GM18505 (cell line): Measurements from ENCODE around the gene INCENP.
"Not testable (repeated sequence)": the region's sequence is repeated elsewhere in the genome, so short reads cannot be mapped to it uniquely, and the experiment has no call there.

Source experiments
- ATAC-seq: cut with Tn5 transposase; IDR thresholded peaks from one replicate; pipeline ENCODE4 v1.9.1; 2021; ENCODE audit not compliant: unreplicated experiment
- POLR2A ChIP-seq: IDR thresholded peaks from 4 replicates; pipeline ENCODE4 v1.6.1; 2011; ENCODE audit warnings: borderline replicate concordance; ENCODE audit not compliant: insufficient read depth, insufficient read length; ENCODE audit errors: extremely low read depth

INCENP gene

GRCh38 chr11:62179995-62180394 is 56.2 kb downstream of the INCENP start:
- ATAC-seq = no peak
- TF ChIP-seq POLR2A = no peak

- ATAC-seq = no peak
- TF ChIP-seq POLR2A = no peak
Observed at GRCh38 chr11:62181097-62181496, 57.3 kb downstream of the INCENP start.

- ATAC-seq = no peak
- TF ChIP-seq POLR2A = no peak
Observed at GRCh38 chr11:62182147-62182891, 58.5 kb downstream of the INCENP start.

GRCh38 chr11:62186195-62186594 is 62.4 kb downstream of the INCENP start:
- ATAC-seq = no peak
- no peak for TF ChIP-seq POLR2A

GRCh38 chr11:62190011-62190410 is 66.2 kb downstream of the INCENP start, which contains the start of gene SCGB1D1:
Gene SCGB1D1 (plus strand): TSS chr11:62190216. CDS start chr11:62190285, 69 bp downstream.
- ATAC-seq = no peak

GRCh38 chr11:62193952-62194351 is 70.1 kb downstream of the INCENP start:
- no peak for TF ChIP-seq POLR2A
- ATAC-seq = no peak

More at GRCh38 chr11:62190011-62190410, 66.2 kb downstream of the INCENP start, which contains the start of gene SCGB1D1:
- no peak for TF ChIP-seq POLR2A

GRCh38 chr11:62195010-62195409 is 71.2 kb downstream of the INCENP start:
- not testable (repeated sequence) for ATAC-seq

- no peak for TF ChIP-seq POLR2A
- ATAC-seq = no peak
Observed at GRCh38 chr11:62195945-62196344, 72.1 kb downstream of the INCENP start.

GRCh38 chr11:62197400-62197799 is 73.6 kb downstream of the INCENP start:
- ATAC-seq = not testable (repeated sequence)

GRCh38 chr11:62201376-62201775 is 77.6 kb downstream of the INCENP start:
- no peak for TF ChIP-seq POLR2A
- ATAC-seq = no peak
